ENCODE results near the gene SERTAD2. TPM values are rescaled to one million over a fixed set of nuclear protein-coding genes. Genes with fewer than 3 reads are reported as not detected.

Gene SERTAD2
- total and polyA plus RNA-seq, 9 donors, result 9.9 to 26.8 (median 20.8) TPM

DNA sequence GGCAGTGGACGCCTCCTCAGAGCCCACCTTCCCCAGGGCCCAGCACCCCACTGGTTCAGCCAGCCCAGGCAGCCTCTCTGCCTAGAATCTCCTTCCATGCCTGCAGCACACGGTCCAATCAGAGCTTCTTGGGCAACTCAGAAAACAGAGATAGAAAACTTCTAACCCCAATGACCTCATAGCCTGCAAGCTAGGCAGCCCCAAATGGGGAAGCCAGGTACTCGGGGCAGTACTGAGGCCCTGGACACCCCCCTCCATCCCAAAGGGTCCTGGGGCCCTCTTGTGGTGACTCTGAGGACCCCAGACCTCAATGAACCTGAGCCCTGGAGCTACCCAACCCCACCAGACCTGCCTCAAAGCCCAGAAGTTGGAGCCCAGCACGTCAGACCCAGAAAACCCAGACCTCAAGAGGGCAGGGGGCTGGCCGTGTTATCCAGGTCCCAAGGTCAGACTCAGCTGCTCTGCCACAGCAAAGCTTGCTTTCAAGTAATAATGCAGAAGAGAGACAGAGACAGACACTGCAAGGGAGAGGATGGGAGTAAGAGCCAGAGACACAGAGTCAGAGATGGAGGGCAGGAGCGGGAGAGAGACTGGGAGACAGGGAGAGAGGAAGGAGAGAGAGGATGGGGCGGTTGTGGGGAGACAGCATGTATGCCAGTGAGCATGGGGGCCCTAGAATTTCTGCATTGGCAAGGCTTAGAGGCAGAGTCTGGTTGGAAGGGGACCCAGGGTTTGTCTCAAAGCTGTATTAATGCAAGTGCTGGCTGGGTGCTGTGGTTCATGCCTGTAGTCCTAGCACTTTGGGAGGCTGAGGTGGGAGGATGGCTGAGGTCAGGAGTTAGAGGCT is 28.2 kb downstream of the SERTAD2 start:
- TF ChIP-seq, protein P1, sequence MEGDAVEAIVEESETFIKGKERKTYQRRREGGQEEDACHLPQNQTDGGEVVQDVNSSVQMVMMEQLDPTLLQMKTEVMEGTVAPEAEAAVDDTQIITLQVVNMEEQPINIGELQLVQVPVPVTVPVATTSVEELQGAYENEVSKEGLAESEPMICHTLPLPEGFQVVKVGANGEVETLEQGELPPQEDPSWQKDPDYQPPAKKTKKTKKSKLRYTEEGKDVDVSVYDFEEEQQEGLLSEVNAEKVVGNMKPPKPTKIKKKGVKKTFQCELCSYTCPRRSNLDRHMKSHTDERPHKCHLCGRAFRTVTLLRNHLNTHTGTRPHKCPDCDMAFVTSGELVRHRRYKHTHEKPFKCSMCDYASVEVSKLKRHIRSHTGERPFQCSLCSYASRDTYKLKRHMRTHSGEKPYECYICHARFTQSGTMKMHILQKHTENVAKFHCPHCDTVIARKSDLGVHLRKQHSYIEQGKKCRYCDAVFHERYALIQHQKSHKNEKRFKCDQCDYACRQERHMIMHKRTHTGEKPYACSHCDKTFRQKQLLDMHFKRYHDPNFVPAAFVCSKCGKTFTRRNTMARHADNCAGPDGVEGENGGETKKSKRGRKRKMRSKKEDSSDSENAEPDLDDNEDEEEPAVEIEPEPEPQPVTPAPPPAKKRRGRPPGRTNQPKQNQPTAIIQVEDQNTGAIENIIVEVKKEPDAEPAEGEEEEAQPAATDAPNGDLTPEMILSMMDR (IDR thresholded peaks at IDR 0.05), result no peak
- TF ChIP-seq EP300 (IDR thresholded peaks at IDR 0.05) (no peak), POLR2A (IDR thresholded peaks at IDR 0.05) (no peak)
- H3K27ac ChIP-seq, result no peak overlapping the region
- H3K36me3 ChIP-seq, result no peaks in the 10 kb centered on the region
- intact Hi-C loops (cut with DNase I), result no loop called here
- DNase-seq, result no peak
- no peaks in the 10 kb centered on the region for H3K4me1 ChIP-seq (ENCODE audit: insufficient read depth)
- WGBS, 3 donors, result 86 to 91% (median 86%) methylated on average over 7 of the region's 7 CpGs
- H3K4me3 ChIP-seq, result no peak overlapping the region
- no peaks in the 10 kb centered on the region for H3K9me3 ChIP-seq
- no peaks in the 10 kb centered on the region for H3K27me3 ChIP-seq

- H3K4me1 ChIP-seq (ENCODE audit: insufficient read depth), result no peaks in the 10 kb centered on the region
- no peaks in the 10 kb centered on the region for H3K36me3 ChIP-seq
- no peak for DNase-seq
- no peaks in the 10 kb centered on the region for H3K27me3 ChIP-seq
- 82 to 91% (median 89%) methylated on average over 6 of the region's 6 CpGs for WGBS, 3 donors
- no peak overlapping the region for H3K27ac ChIP-seq
- TF ChIP-seq, protein P1 (IDR thresholded peaks at IDR 0.05), result no peak
- TF ChIP-seq EP300 (IDR thresholded peaks at IDR 0.05) (no peak), POLR2A (IDR thresholded peaks at IDR 0.05) (no peak)
- no peaks in the 10 kb centered on the region for H3K9me3 ChIP-seq
- intact Hi-C loops (cut with DNase I), result no loop called here
- no peak overlapping the region for H3K4me3 ChIP-seq
These were observed 28.9 kb downstream of the SERTAD2 start for GRCh38 chr2:64624862-64625261.

GRCh38 chr2:64624108-64624610 is 29.6 kb downstream of the SERTAD2 start:
- Histone ChIP-seq H3K4me3 (no peak overlapping the region), H3K4me1 (ENCODE audit: insufficient read depth) (no peaks in the 10 kb centered on the region), H3K9me3 (no peaks in the 10 kb centered on the region), H3K36me3 (no peaks in the 10 kb centered on the region), H3K27ac (no peak overlapping the region), H3K27me3 (no peaks in the 10 kb centered on the region)
- intact Hi-C loops (cut with DNase I), result no loop called here
- TF ChIP-seq POLR2A (IDR thresholded peaks at IDR 0.05) (no peak), EP300 (IDR thresholded peaks at IDR 0.05) (no peak)
- TF ChIP-seq, protein P1 (IDR thresholded peaks at IDR 0.05), result no peak
- WGBS, 3 donors, result 89 to 96% (median 91%) methylated on average over 6 of the region's 6 CpGs
- DNase-seq, result no peak

DNA sequence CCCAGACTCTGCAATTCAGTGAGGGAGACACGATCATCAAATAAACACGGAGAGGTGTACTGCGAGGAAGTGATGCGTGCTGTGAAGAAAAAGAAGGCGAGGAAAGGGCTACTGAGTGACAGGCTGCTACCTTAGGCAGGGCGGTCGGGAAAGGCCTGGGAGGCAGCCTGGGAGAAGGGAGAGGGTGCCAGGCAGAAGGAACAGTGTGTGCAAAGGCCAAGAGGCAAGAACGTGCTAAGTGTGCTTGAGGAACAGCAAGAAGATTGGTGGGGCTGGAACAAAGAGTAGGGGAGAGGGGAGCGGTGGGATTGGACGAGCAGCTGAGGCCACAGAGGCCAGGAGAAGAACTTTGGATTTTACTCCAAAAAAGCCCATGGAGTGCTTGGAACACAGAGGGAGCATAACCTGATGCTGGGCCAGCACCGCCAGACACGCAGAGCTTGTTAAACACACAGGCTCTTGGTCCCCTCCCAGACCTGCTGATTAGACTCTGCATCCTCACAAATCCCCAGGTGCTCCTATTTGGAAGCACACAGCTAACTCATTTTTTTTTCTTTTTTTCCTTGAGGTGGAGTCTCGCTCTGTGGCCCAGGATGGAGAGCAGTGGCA is 30.4 kb downstream of the SERTAD2 start:
- WGBS, 3 donors, result 87 to 91% (median 87%) methylated on average over 13 of the region's 13 CpGs
- no peaks in the 10 kb centered on the region for H3K4me1 ChIP-seq (ENCODE audit: insufficient read depth)
- peak in 1 of 5 donors; percentile 22 for DNase-seq
- H3K4me3 ChIP-seq, result no peak overlapping the region
- TF ChIP-seq EP300 (IDR thresholded peaks at IDR 0.05), result no peak
- TF ChIP-seq, protein P1 (IDR thresholded peaks at IDR 0.05), result no peak
- TF ChIP-seq POLR2A (IDR thresholded peaks at IDR 0.05), result no peak
- intact Hi-C loops (cut with DNase I), result no loop called here
- H3K27me3 ChIP-seq, result no peaks in the 10 kb centered on the region
- H3K36me3 ChIP-seq, result no peaks in the 10 kb centered on the region
- H3K27ac ChIP-seq, result no peak overlapping the region
- no peaks in the 10 kb centered on the region for H3K9me3 ChIP-seq
